PC-3 (cell line): ENCODE data around the gene GNRHR. TPM values are rescaled to one million over a fixed set of nuclear protein-coding genes. Genes with fewer than 3 reads are reported as not detected.
A peak's percentile ranks its signal among the peaks of the same experiment; 100 is the strongest.

Experiments
- ATAC-seq: fragments of 200-7000 bp; cut with Tn5 transposase; 2 replicates; pipeline ENCODE4 v1.9.1; 2020; ENCODE audit warnings: mild to moderate bottlenecking, moderate library complexity
- BruUV-seq: library from RNA; stranded (reverse); fragments of 400-500 nt; replicated peaks from 2 replicates; lab custom pipeline; 2021; lab: Mats Ljungman, UMichigan
- CTCF ChIA-PET: fragments of 300-600 bp; sonication (Branson Sonifier 250); formaldehyde crosslinking; loops from one replicate; lab custom pipeline; 2022; ENCODE audit warnings: antibody characterized with exemption; lab: Charles Lee
- POLR2A ChIA-PET: fragments of 300-600 bp; sonication (Branson Sonifier 250); formaldehyde crosslinking; loops from one replicate; lab custom pipeline; 2022; ENCODE audit warnings: antibody characterized with exemption; ENCODE audit not compliant: unreplicated experiment; lab: Charles Lee
- DNase-seq: peaks from one replicate; pipeline ENCODE4 v3.0.0-alpha.2; 2015
- H2AFZ ChIP-seq: fragments of 300-600 bp; sonication (generic); 2 replicates; pipeline ENCODE4 v1.6.0; 2016; ENCODE audit warnings: antibody characterized with exemption, low read length
- H3F3A ChIP-seq: fragments of 300-600 bp; sonication (generic); one replicate; pipeline ENCODE4 v1.6.0; 2017; ENCODE audit warnings: antibody characterized with exemption, low read length, control low read depth, mild to moderate bottlenecking; ENCODE audit not compliant: unreplicated experiment
- H3K27ac ChIP-seq: fragments of 300-600 bp; sonication (generic); 2 replicates; pipeline ENCODE4 v1.5.1; 2016; ENCODE audit warnings: mild to moderate bottlenecking, low read length
- H3K27me3 ChIP-seq: fragments of 300-600 bp; sonication (generic); 2 replicates; pipeline ENCODE4 v1.6.1; 2016; ENCODE audit warnings: low read length, mixed read lengths
- H3K36me3 ChIP-seq: fragments of 300-600 bp; sonication (generic); 2 replicates; pipeline ENCODE4 v1.6.1; 2016; ENCODE audit warnings: low read depth, mixed run types, low read length, mixed read lengths
- H3K4me1 ChIP-seq: fragments of 300-600 bp; sonication (generic); 2 replicates; pipeline ENCODE4 v1.5.1; 2016; ENCODE audit warnings: low read length; ENCODE audit not compliant: insufficient read depth
- H3K4me2 ChIP-seq: fragments of 300-600 bp; sonication (generic); 2 replicates; pipeline ENCODE4 v1.6.0; 2016; ENCODE audit warnings: low read length
- H3K4me3 ChIP-seq: fragments of 300-600 bp; sonication (generic); 2 replicates; pipeline ENCODE4 v1.5.1; 2016; ENCODE audit warnings: mild to moderate bottlenecking, low read length, mixed read lengths
- H3K79me2 ChIP-seq: fragments of 300-600 bp; sonication (generic); 2 replicates; pipeline ENCODE4 v1.6.1; 2017; ENCODE audit warnings: low read length, mixed read lengths
- H3K9ac ChIP-seq: fragments of 300-600 bp; sonication (generic); 2 replicates; pipeline ENCODE4 v1.6.0; 2016; ENCODE audit warnings: mild to moderate bottlenecking, low read length
- H3K9me2 ChIP-seq: fragments of 300-600 bp; sonication (generic); replicated peaks from 2 replicates; pipeline ENCODE4 v1.6.1; 2016; ENCODE audit warnings: mixed run types, low read length, mixed read lengths
- H3K9me3 ChIP-seq: fragments of 300-600 bp; sonication (generic); 2 replicates; pipeline ENCODE4 v1.6.1; 2016; ENCODE audit warnings: low read length, mixed read lengths
- H4K20me1 ChIP-seq: fragments of 300-600 bp; sonication (generic); 2 replicates; pipeline ENCODE4 v1.6.1; 2016; ENCODE audit warnings: low read length, mixed read lengths
- CTCF ChIP-seq: fragments of 300-600 bp; sonication (generic); conservative IDR thresholded peaks from 2 replicates; pipeline ENCODE4 v1.5.1; 2017; ENCODE audit warnings: antibody characterized with exemption, low read depth, mild to moderate bottlenecking, low read length
- EZH2 ChIP-seq: fragments of 300-600 bp; sonication (generic); IDR thresholded peaks from one replicate; pipeline ENCODE4 v1.6.1; 2017; ENCODE audit warnings: antibody characterized with exemption, mild to moderate bottlenecking, low read length; ENCODE audit not compliant: unreplicated experiment
- EZH2phosphoT487 ChIP-seq: fragments of 300-600 bp; sonication (generic); IDR thresholded peaks from 2 replicates; pipeline ENCODE4 v1.6.1; 2018; ENCODE audit warnings: mild to moderate bottlenecking, antibody characterized with exemption, low read length, borderline replicate concordance
- intact Hi-C: fragments of 100-400 bp; cut with micrococcal nuclease; formaldehyde crosslinking; loops from 2 replicates; pipeline ENCODE4 v1.9.0; 2023
- total RNA-seq: library from RNA; depleted of rRNA; stranded (reverse); fragments of >200 nt; gene quantifications from 2 replicates; pipeline ENCODE4 v1.2.3, GENCODE V29; 2014

Gene GNRHR
- total RNA-seq, 1 experiment from 2014 or later = not detected

- Histone ChIP-seq H3K27ac (no peak overlapping the region), H4K20me1 (no peaks in the 10 kb centered on the region), H3K9me3 (no peaks in the 10 kb centered on the region), H3K36me3 (no peaks in the 10 kb centered on the region), H2AFZ (no peak overlapping the region), H3K4me1 (peaks cover 7% of the 10 kb centered on the region; the same call in 1 of the 2 replicates), H3F3A (no peaks in the 10 kb centered on the region), H3K79me2 (no peaks in the 10 kb centered on the region), H3K4me3 (no peak overlapping the region), H3K27me3 (no peaks in the 10 kb centered on the region), H3K9me2 (no peaks in the 10 kb centered on the region), H3K9ac (no peak overlapping the region), H3K4me2 (no peak overlapping the region)
- BruUV-seq = no TSS peak
- ChIA-PET CTCF (no interaction called here), POLR2A (no interaction called here)
- TF ChIP-seq EZH2phosphoT487 (no peak), EZH2 (no peak)
- DNase-seq (no peak), ATAC-seq (no peak)
- intact Hi-C loops = no loop called here
Measured at GRCh38 chr4:67787311-67787710, 33.1 kb upstream of the GNRHR start.

- no peak overlapping the region for H3K9ac ChIP-seq
- H3K9me2 ChIP-seq = no peaks in the 10 kb centered on the region
- BruUV-seq = no TSS peak
- no peaks in the 10 kb centered on the region for H3F3A ChIP-seq
- H4K20me1 ChIP-seq = no peaks in the 10 kb centered on the region
- ATAC-seq (no peak), DNase-seq (no peak)
- H3K27me3 ChIP-seq = no peaks in the 10 kb centered on the region
- peaks cover 7% of the 10 kb centered on the region; the same call in 1 of the 2 replicates for H3K4me1 ChIP-seq
- no peaks in the 10 kb centered on the region for H3K36me3 ChIP-seq
- intact Hi-C loops = no loop called here
- POLR2A ChIA-PET = no interaction called here
- H2AFZ ChIP-seq = no peak overlapping the region
- no peak overlapping the region for H3K4me2 ChIP-seq
- no peak overlapping the region for H3K4me3 ChIP-seq
- TF ChIP-seq EZH2 = no peak
- TF ChIP-seq EZH2phosphoT487 = no peak
- TF ChIP-seq CTCF = no peak
- H3K27ac ChIP-seq = no peak overlapping the region
- H3K79me2 ChIP-seq = no peaks in the 10 kb centered on the region
- CTCF ChIA-PET = no interaction called here
- H3K9me3 ChIP-seq = no peaks in the 10 kb centered on the region
Measured at GRCh38 chr4:67785528-67785927, 31.3 kb upstream of the GNRHR start.

- no peaks in the 10 kb centered on the region for H3K4me1 ChIP-seq
- H3K9ac ChIP-seq = no peak overlapping the region
- intact Hi-C loops = no loop called here
- H3K27ac ChIP-seq = no peak overlapping the region
- BruUV-seq = no TSS peak
- CTCF ChIA-PET = interaction anchor here (0.8 kb wide), 1 partner anchor 33 kb away, joined by 6 read pairs; no protein-coding TSS in a partner anchor
- ATAC-seq (peak; percentile 89), DNase-seq (peak; percentile 67)
- no peak overlapping the region for H2AFZ ChIP-seq
- POLR2A ChIA-PET = no interaction called here
- no peaks in the 10 kb centered on the region for H3K27me3 ChIP-seq
- no peaks in the 10 kb centered on the region for H3K9me3 ChIP-seq
- no peak overlapping the region for H3K4me2 ChIP-seq
- no peaks in the 10 kb centered on the region for H3K36me3 ChIP-seq
- TF ChIP-seq EZH2 = no peak
- TF ChIP-seq CTCF = no peak
- TF ChIP-seq EZH2phosphoT487 = no peak
- no peak overlapping the region for H3K4me3 ChIP-seq
- H3K9me2 ChIP-seq = no peaks in the 10 kb centered on the region
- H4K20me1 ChIP-seq = no peaks in the 10 kb centered on the region
- no peaks in the 10 kb centered on the region for H3K79me2 ChIP-seq
- no peaks in the 10 kb centered on the region for H3F3A ChIP-seq
Measured at GRCh38 chr4:67779631-67780030, 25.4 kb upstream of the GNRHR start.
